Fibroblast of skin of back (primary cell): Measurements from ENCODE around the gene CEP57.
"Not testable (repeated sequence)": the region's sequence is repeated elsewhere in the genome, so short reads cannot be mapped to it uniquely, and the experiment has no call there.

Experiments
- DNase-seq: peaks from one replicate; pipeline ENCODE4 v3.0.0-alpha.2; 2013

CEP57 gene

DNA sequence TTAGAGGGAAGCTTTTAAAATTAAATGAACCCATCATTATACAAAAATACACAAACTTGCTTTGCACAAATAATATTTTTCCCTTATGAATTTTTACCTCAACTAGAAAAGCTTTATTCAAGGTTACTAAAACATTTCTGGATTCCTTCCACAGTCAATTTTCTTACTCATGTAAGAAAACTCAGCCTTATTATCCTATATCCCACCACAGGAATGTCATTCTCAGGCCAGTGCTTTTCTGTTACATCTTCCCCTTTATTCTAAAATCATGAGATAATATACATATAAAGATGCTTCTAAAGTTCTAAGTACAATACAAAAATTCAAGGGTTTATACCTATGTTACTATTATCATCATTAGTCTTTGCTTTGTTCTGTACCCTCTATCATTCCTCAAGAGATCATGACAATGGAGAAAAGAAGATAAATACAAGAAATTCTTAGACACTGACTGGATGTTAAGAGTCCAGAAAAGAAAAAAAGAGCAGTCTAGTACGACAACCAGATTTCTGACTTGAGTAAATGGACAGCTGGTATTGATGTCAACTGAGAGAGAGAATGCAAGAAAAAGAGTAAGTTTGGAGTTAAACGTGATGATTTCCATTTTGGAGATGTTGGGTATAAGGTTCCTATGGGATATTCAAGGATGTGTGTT, 73.3 kb downstream of the CEP57 start:
- DNase-seq: peak; percentile 89

DNA sequence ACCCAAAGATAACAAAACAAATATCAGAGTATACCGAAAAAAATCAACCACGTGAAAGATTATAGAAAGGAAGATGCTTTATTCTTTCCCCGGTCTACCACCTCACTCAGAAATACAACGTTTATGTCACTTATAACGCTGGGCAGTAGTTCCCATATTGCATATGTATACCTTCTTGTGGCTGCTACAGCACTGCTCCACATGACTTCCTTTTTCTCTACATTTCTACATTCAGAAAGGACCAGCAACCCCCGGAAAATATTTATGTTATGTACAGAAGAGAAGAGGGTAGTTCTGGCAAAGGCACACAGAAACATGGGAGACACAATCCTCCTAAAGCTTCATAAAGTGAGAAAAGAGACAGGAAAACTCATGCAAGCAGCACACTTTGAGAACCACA, 76.8 kb downstream of the CEP57 start:
- DNase-seq: no peak

DNA sequence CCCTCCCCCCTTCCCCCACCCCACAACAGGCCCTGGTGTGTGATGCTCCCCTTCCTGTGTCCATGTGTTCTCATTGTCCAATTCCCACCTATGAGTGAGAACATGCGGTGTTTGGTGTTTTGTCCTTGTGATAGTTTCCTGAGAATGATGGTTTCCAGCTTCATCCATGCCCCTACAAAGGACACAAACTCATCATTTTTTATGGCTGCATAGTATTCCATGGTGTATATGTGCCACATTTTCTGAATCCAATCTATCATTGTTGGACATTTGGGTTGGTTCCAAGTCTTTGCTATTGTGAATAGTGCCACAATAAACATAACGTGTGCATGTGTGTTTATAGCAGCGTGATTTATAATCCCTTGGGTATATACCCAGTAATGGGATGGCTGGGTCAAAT, 80.6 kb downstream of the CEP57 start:
- not testable (repeated sequence) for DNase-seq

DNA sequence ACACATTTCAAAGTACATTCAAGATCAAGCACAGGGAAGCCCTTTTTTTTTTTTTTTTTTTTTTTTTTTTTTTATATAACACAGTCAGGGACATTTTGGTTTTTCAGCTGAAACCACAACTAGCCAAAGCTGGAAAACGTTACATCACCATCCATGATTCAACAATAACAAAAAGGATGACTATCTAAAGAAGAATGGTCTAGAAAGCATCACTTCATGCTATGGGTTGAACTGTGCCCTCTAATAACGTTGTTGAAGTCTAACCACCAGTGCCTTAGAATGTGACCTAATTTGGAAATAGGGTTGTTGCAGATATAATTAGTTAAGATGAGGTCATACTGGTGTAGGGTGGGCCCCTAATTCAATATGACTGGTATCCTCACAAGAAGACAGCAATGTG, 87.0 kb downstream of the CEP57 start:
- peak; percentile 99 for DNase-seq
